GM19438 (cell line): Measurements from ENCODE around the gene KCNAB3.

Experiments used
- ATAC-seq: cut with Tn5 transposase; IDR thresholded peaks from one replicate; pipeline ENCODE4 v1.9.1; 2021; ENCODE audit warnings: low read depth; ENCODE audit not compliant: unreplicated experiment

KCNAB3 gene

DNA sequence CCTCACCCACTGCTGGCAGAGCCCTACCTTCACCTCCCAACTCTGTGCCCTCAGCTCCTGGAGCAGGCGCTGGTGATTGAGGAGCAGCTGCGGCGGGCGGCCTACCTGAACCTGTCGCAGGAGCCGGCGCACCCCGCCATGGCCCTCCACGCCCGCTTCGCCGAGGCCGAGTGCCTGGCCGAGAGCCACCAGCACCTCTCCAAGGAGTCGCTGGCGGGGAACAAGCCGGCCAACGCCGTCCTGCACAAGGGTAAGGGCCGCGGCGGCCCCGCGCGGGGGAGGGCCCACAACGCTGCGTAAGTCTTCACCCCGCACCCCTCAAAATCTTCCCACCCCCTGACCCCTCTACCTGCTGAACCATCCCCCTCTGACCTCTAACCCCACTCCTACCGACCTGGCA, 20.6 kb downstream of the KCNAB3 start:
- ATAC-seq = no peak

- ATAC-seq = no peak
These were observed 26.2 kb downstream of the KCNAB3 start for GRCh38 chr17:7903154-7904103.

GRCh38 chr17:7897773-7898172, 31.9 kb downstream of the KCNAB3 start:
- no peak for ATAC-seq

DNA sequence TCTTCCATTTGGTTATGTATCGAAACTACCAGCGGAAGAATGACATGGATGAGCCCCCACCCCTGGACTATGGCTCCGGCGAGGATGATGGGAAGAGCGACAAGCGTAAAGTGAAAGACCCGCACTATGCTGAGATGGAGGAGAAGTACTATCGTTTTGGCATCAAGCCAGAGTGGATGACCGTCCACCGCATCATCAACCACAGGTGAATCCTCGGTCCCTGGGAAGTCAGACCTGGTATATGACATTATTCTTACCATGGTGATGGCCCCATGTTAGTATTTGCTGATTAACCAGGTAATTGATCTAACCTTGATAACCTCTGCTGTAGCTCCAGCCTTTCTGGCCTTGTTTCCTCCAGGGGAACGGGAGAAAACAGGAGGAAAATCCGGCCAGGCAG, 32.6 kb downstream of the KCNAB3 start:
- no peak for ATAC-seq

DNA sequence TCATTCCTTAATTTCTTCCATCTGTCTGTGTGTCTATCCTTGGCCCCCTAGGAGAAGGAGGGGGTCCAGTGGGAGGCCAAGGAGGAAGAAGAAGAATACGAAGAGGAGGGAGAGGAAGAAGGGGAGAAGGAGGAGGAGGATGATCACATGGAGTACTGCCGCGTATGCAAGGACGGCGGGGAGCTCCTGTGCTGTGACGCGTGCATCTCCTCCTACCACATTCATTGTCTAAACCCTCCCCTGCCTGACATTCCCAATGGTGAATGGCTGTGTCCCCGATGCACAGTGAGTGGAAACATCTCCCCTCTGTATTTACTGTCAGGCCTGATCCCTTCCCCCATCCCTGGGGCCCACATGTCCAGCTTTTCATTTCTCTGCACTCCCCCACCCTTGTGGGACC, 34.8 kb downstream of the KCNAB3 start:
- ATAC-seq = no peak

- ATAC-seq = no peak
These were observed 35.4 kb downstream of the KCNAB3 start for GRCh38 chr17:7894226-7894625.

DNA sequence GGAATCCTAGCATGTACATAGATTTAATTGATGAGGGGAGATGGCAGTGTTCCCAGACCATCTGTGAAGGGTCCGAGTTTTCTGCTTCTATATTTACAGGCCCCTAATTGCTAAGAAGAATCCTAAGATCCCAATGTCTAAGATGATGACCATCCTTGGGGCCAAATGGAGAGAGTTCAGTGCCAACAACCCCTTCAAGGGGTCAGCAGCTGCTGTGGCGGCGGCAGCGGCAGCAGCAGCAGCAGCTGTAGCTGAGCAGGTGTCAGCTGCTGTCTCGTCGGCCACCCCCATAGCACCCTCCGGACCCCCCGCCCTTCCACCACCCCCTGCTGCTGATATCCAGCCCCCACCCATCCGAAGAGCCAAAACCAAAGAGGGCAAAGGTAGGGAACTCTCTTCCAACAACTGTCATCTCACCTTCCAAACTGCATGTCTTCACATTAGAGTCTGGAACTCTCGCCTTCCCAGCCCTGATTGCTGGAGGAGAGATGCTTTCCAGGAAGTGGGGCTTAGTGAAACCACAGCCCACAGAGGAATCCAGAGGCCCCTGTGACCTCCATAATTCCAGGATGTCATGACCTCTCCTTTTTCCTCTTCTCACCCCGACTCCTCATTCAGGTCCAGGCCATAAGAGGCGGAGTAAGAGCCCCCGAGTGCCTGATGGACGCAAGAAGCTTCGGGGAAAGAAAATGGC, 36.3 kb downstream of the KCNAB3 start:
- ATAC-seq = no peak

- no peak for ATAC-seq
These were observed 40.3 kb downstream of the KCNAB3 start for GRCh38 chr17:7889166-7889955.

DNA sequence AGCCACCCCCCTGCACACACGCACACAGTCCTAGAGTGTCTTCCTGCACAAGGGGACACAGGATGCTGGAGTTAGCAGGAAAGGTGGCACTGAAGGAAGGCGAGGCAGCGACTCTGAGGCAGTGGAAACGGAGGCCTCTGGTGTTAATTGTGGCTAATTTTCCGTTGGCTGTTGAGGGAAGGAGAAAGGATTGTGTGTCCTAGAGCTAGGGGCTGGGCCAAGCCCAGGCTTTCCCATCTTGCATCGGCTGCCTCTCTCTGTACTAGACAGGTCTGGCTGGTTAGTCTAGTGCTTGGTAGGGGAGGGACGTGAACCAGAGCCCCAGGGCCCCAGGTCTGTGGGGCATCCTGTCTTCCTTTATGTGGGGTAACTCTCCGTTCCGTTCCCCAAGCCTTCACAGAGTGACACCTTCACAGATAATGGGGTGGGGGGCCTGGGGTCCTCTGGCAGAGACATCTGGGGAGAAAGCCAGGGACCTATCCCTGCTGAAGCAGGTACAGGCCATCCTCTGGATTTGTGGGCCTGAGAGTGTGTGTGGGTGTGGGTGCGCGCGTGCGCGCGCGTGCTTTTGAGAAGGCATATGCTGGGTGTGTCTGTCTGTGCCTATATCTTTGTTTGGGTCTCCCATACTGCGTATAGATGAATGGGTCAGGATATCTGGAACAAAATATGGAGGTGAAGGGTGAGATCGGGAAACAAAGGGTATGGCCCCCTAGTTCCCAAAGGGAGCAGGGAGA, 41.3 kb downstream of the KCNAB3 start, which contains the start of gene CHD3:
CHD3 (plus strand) TSS at position 606 of the 737 bp plus-strand sequence. CDS start 212 bp downstream, outside the sequence.
- no peak for ATAC-seq

DNA sequence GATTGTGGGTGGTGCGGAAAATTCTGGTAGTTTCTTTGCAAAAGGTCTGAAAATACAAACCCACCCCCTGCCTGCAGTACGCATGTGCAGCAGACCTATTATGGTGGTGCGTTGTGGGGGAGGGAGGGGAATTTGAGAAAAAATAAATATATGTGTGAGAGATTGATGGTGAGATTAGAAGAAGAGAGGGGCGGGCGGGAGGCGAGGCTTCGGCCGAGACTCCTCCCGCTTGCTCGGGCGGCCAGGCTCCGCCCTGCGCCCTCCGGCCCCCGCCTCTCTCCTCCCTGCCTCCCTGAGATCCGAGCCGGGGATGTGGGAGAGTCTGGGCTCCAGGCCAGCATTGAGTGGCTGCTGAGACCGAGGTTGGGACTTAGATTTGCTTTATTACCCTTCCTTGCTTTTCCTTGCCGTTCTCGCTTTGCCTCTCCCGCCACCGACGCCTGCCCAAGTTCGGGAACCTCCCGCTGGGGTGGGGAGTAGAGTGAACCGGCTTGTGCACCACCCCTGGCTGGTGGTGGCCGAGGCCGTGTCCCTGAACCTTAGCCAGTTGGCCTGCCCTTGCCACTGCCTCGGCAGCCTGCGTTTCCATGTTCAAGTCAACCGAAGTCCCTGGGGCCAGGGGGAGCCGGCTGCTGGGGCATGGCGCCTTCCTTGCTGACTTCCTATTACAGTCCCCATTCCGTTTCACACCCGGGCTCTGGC, 42.0 kb downstream of the KCNAB3 start:
- ATAC-seq = no peak

- ATAC-seq = no peak
These were observed 42.6 kb downstream of the KCNAB3 start for GRCh38 chr17:7887038-7887481.

GRCh38 chr17:7886227-7887037, 43.2 kb downstream of the KCNAB3 start:
- ATAC-seq = no peak

GRCh38 chr17:7885367-7886226, 44.1 kb downstream of the KCNAB3 start:
- ATAC-seq = no peak

- no peak for ATAC-seq
These were observed 44.9 kb downstream of the KCNAB3 start for GRCh38 chr17:7884581-7885366.

DNA sequence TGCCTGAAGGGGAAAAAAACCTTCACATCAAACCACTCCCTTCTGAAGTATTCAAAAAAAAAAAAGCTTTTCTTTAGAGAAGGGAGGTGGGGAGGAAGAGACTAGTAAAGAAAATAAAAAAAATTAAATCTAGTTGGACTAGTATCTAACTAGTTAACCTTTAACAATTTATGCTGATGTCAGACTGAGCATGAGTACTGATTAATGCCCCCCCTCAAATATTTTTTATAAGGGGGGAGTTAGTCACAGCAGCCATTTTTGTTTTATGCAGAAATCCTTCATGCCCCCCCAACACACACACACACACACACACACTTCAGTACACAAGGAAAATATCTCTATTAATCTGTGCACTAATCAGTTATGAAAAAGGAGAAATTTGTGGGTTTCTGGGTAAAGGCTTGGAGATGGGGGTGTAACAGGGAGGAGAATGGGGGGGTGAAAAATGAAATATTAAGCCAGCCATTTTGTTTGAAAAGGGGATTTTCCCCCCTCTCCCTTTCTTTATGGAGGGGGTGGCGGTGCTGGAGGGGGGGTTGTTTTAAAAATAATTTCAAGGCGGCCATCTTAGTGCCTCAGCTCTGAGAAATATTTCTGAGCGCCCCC, 45.8 kb downstream of the KCNAB3 start:
- ATAC-seq = no peak

DNA sequence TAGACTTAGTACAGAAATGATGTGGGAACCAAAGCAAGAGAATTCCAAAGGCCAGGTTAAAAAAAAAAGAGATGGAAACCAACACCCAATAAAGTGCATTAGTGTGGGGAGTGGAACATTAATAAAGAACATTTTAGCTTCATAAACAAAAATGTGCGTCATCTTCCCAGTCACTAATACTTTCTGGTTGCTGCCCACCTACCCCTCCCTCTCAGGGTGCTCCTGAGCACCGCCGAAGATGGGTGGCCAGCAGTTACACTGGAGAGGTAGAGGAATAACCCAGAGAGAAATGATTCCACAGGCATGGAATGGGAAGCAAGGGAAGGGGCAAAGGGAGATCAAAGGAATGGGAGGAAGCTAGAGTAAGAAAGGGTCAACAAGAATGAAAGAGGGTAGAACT, 47.0 kb downstream of the KCNAB3 start:
- ATAC-seq = no peak

DNA sequence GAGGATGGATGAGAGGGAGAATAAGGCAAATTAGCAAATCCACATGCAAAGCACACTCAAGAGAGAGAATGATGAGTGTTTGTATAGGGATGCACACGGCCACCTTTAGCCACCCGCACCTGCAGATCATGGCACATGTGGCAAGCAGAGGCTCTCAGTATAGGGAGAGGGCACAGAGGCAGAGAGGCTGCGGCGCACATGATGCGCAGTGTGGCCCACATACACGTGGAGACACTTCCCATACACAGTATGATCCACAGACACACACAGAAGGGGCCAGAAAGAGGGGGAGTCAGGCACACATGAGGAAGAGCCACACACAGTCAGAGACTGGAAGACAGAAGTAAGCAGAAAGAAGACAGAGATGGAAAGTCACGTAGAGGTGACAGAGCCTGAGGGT, 47.6 kb downstream of the KCNAB3 start:
- no peak for ATAC-seq
